ENCODE data around the gene RPL28.

RPL28 gene

GRCh38 chr19:55382013-55382412, 3.7 kb upstream of the RPL28 start:
- TF ChIP-seq SIN3A (IDR thresholded peaks at IDR 0.05; ENCODE audit: borderline replicate concordance, insufficient read depth, low read length) (no peak), POLR2AphosphoS5 (IDR thresholded peaks at IDR 0.05; ENCODE audit: low read depth, low read length) (no peak), REST (IDR thresholded peaks at IDR 0.05; ENCODE audit: insufficient read depth in 1 of 2, low read depth in 2 of 2, low read length in 2 of 2) (no peak), TAF1 (IDR thresholded peaks at IDR 0.05; ENCODE audit: borderline replicate concordance, insufficient read depth, low read length) (no peak), FOXP2 (optimal IDR thresholded peaks at IDR 0.05; ENCODE audit: borderline replicate concordance, extremely low read depth, extremely low read length, insufficient read depth) (no peak)

- TF ChIP-seq SIN3A (IDR thresholded peaks at IDR 0.05; ENCODE audit: borderline replicate concordance, insufficient read depth, low read length) (no peak), TAF1 (IDR thresholded peaks at IDR 0.05; ENCODE audit: borderline replicate concordance, insufficient read depth, low read length) (no peak), REST (IDR thresholded peaks at IDR 0.05; ENCODE audit: insufficient read depth in 1 of 2, low read depth in 2 of 2, low read length in 2 of 2) (no peak), POLR2AphosphoS5 (IDR thresholded peaks at IDR 0.05; ENCODE audit: low read depth, low read length) (no peak), FOXP2 (optimal IDR thresholded peaks at IDR 0.05; ENCODE audit: borderline replicate concordance, extremely low read depth, extremely low read length, insufficient read depth) (no peak)
Observed at GRCh38 chr19:55382522-55383054, 3.1 kb upstream of the RPL28 start.

DNA sequence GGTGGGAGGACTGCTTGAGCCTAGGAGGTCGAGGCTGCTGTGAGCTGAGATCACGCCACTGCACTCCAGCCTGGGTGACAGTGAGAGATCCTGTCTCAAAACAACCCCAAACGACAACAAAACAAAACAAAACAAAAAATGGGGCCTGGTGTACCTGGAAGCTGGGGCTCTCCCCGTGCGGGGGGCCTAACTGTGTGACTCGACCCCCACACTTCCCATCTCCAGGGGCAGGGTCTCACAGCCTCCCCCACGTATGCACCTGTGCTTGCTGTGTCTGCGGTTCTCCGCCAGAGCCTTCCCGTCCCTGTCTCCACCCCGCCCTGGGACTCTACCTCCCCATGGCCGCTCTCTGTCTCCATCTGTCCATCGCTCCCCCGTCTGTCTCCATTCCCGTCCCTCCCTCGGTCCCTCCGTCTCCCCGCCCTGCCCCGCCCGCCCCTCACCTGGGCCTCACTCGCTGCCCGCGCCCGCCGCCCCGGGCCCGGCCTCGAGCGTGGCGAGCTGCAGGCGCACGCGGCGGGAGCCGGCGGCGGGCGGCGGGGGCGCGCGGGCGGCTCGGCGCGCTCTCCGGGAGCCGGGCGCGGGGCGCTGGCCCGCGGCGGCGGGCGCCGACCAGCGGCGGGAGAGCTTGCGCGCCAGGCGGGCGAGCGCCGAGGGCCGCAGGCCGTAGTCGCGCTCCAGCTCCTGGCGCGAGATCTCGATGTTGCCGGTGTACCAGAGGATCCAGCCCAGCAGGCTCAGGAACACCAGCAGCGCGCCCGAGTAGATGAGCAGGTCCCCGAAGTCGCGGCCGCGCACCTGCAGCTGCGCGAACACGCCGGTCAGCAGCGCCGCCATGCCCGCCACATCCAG, 2.2 kb upstream of the RPL28 start:
- no peak for TF ChIP-seq REST (IDR thresholded peaks at IDR 0.05; ENCODE audit: insufficient read depth in 1 of 2, low read depth in 2 of 2, low read length in 2 of 2)
- no peak for TF ChIP-seq POLR2AphosphoS5 (IDR thresholded peaks at IDR 0.05; ENCODE audit: low read depth, low read length)
- TF ChIP-seq FOXP2 (optimal IDR thresholded peaks at IDR 0.05; ENCODE audit: borderline replicate concordance, extremely low read depth, extremely low read length, insufficient read depth), result no peak
- no peak for TF ChIP-seq TAF1 (IDR thresholded peaks at IDR 0.05; ENCODE audit: borderline replicate concordance, insufficient read depth, low read length)
- no peak for TF ChIP-seq SIN3A (IDR thresholded peaks at IDR 0.05; ENCODE audit: borderline replicate concordance, insufficient read depth, low read length)

GRCh38 chr19:55384131-55384919, 1.4 kb upstream of the RPL28 start, which contains the start of gene TMEM238:
Gene TMEM238 (minus strand): TSS chr19:55384292. CDS start chr19:55384259, 33 bp downstream.
- TF ChIP-seq POLR2AphosphoS5 (IDR thresholded peaks at IDR 0.05; ENCODE audit: low read depth, low read length) (no peak), TAF1 (IDR thresholded peaks at IDR 0.05; ENCODE audit: borderline replicate concordance, insufficient read depth, low read length) (no peak), FOXP2 (optimal IDR thresholded peaks at IDR 0.05; ENCODE audit: borderline replicate concordance, extremely low read depth, extremely low read length, insufficient read depth) (no peak), REST (IDR thresholded peaks at IDR 0.05; ENCODE audit: insufficient read depth in 1 of 2, low read depth in 2 of 2, low read length in 2 of 2) (no peak), SIN3A (IDR thresholded peaks at IDR 0.05; ENCODE audit: borderline replicate concordance, insufficient read depth, low read length) (no peak)

Data from PFSK-1 (cell line).